NOMO-1 treated with dmso at 0.1 percent for 144 hours (cell line): ENCODE results near the gene AACS.
A peak's percentile ranks its signal among the peaks of the same experiment; 100 is the strongest.
"Not testable (repeated sequence)": the region's sequence is repeated elsewhere in the genome, so short reads cannot be mapped to it uniquely, and the experiment has no call there.

ENCODE experiments used
- DNase-seq: peaks from one replicate; lab custom pipeline; 2025; ENCODE audit not compliant: unreplicated experiment; lab: John Stamatoyannopoulos, UW

Gene AACS

GRCh38 chr12:125065021-125065918 is at the start of gene AACS:
Gene AACS (plus strand): TSS chr12:125065435. CDS start chr12:125065585, 150 bp downstream.
- peak; percentile 74 for DNase-seq

- no peak for DNase-seq
Measured at GRCh38 chr12:125015680-125016310, 49.4 kb upstream of the AACS start.

- no peak for DNase-seq
Measured at GRCh38 chr12:125017801-125018200, 47.4 kb upstream of the AACS start.

GRCh38 chr12:125018356-125018755 is 46.9 kb upstream of the AACS start:
- DNase-seq = no peak

- DNase-seq = no peak
Measured at GRCh38 chr12:125021096-125021495, 44.1 kb upstream of the AACS start.

- DNase-seq = no peak
Measured at GRCh38 chr12:125021771-125022170, 43.5 kb upstream of the AACS start.

GRCh38 chr12:125023065-125023464 is 42.2 kb upstream of the AACS start:
- DNase-seq = no peak

GRCh38 chr12:125024949-125025563 is 40.2 kb upstream of the AACS start:
- DNase-seq = no peak

GRCh38 chr12:125025606-125026235 is 39.5 kb upstream of the AACS start:
- no peak for DNase-seq

- no peak for DNase-seq
Measured at GRCh38 chr12:125028106-125028505, 37.1 kb upstream of the AACS start.

- DNase-seq = no peak
Measured at GRCh38 chr12:125029761-125030358, 35.4 kb upstream of the AACS start.

GRCh38 chr12:125031471-125031870 is 33.8 kb upstream of the AACS start:
- not testable (repeated sequence) for DNase-seq

- no peak for DNase-seq
Measured at GRCh38 chr12:125032466-125033152, 32.6 kb upstream of the AACS start.

- no peak for DNase-seq
Measured at GRCh38 chr12:125033288-125033687, 31.9 kb upstream of the AACS start.

GRCh38 chr12:125038976-125039625 is 26.1 kb upstream of the AACS start:
- no peak for DNase-seq

- DNase-seq = no peak
Measured at GRCh38 chr12:125049093-125049458, 16.2 kb upstream of the AACS start.

GRCh38 chr12:125050446-125050845 is 14.8 kb upstream of the AACS start:
- no peak for DNase-seq

GRCh38 chr12:125050868-125051267 is 14.4 kb upstream of the AACS start:
- no peak for DNase-seq

- DNase-seq = no peak
Measured at GRCh38 chr12:125053821-125054220, 11.4 kb upstream of the AACS start.

- DNase-seq = no peak
Measured at GRCh38 chr12:125055591-125055990, 9.6 kb upstream of the AACS start.
